B cell (primary cell): ENCODE results near the gene PPL. TPM values are rescaled to one million over a fixed set of nuclear protein-coding genes. Genes with fewer than 3 reads are reported as not detected.

Source experiments
- ATAC-seq: fragments of 200-7000 bp; cut with Tn5 transposase; one replicate; pipeline ENCODE4 v1.10.0; 2021; ENCODE audit warnings: low read depth, mild to moderate bottlenecking, moderate number of reproducible peaks, moderate library complexity
- CTCF ChIA-PET: fragments of 350-600 bp; sonication (Branson Sonifier 250); formaldehyde crosslinking; loops from one replicate; lab custom pipeline; 2021; ENCODE audit warnings: antibody characterized with exemption, inconsistent platforms; lab: Charles Lee
- POLR2A ChIA-PET: fragments of 350-600 bp; sonication (Branson Sonifier 250); formaldehyde crosslinking; loops from one replicate; lab custom pipeline; 2021; ENCODE audit warnings: antibody characterized with exemption; lab: Charles Lee
- DNase-seq: peaks from one replicate; pipeline ENCODE4 v3.0.0; 2013
- H2AFZ ChIP-seq: 2 replicates; pipeline ENCODE4 v1.6.1; 2012; ENCODE audit warnings: mild to moderate bottlenecking, low read depth, low read length; ENCODE audit not compliant: insufficient read depth, poor library complexity, severe bottlenecking
- H3K27ac ChIP-seq, 2 donors: 1 replicate in 1 of 2; 2 replicates in 1 of 2; pipeline ENCODE4 v1.5.1; 2012 to 2013; ENCODE audit warnings: low read length in 2 of 2, mild to moderate bottlenecking in 2 of 2, moderate library complexity in 1 of 2
- H3K27me3 ChIP-seq, 4 experiments: fragments of 200-600 bp in 1 of 4; sonication (generic) in 1 of 4; replicated peaks in 1 of 4; 1 replicate in 2 of 4; 2 replicates in 2 of 4; pipeline versions ENCODE4 v1.6.1 to v1.7.0; 2013 to 2016; ENCODE audit warnings: low read length in 3 of 4, mild to moderate bottlenecking in 2 of 4, mixed read lengths in 1 of 4, moderate library complexity in 1 of 4; ENCODE audit not compliant: insufficient read depth in 4 of 4, control insufficient read depth in 3 of 4; ENCODE audit errors: control extremely low read depth in 1 of 4
- H3K36me3 ChIP-seq, 2 experiments: replicated peaks in 1 of 2; 1 replicate in 1 of 2; 2 replicates in 1 of 2; pipeline versions ENCODE4 v1.6.1 to v1.7.1; 2013; ENCODE audit warnings: low read length in 1 of 2; ENCODE audit not compliant: insufficient read depth in 2 of 2, control insufficient read depth in 1 of 2; ENCODE audit errors: control extremely low read depth in 1 of 2, extremely low read depth in 1 of 2
- H3K4me1 ChIP-seq, 2 donors: fragments of 200-600 bp in 1 of 2; sonication (generic) in 1 of 2; 1 replicate in 1 of 2; 2 replicates in 1 of 2; pipeline versions ENCODE4 v1.5.1 to v1.6.1; 2013 to 2017; ENCODE audit warnings: low read length in 2 of 2; ENCODE audit not compliant: control insufficient read depth in 2 of 2, insufficient read depth in 2 of 2
- H3K4me2 ChIP-seq: replicated peaks from 2 replicates; pipeline ENCODE3; 2012; ENCODE audit warnings: mild to moderate bottlenecking, low read depth, low read length; ENCODE audit not compliant: poor library complexity, severe bottlenecking
- H3K4me3 ChIP-seq, 5 experiments: fragments of 200-600 bp in 1 of 5; sonication (generic) in 1 of 5; 1 replicate in 3 of 5; 2 replicates in 2 of 5; pipeline versions ENCODE4 v1.5.1 to v1.7.0; 2011 to 2016; ENCODE audit warnings: low read length in 4 of 5, mild to moderate bottlenecking in 4 of 5, low read depth in 2 of 5, control low read depth in 1 of 5, moderate library complexity in 1 of 5; ENCODE audit not compliant: insufficient read depth in 1 of 5; ENCODE audit errors: control extremely low read depth in 1 of 5, extremely low read depth in 1 of 5
- H3K79me2 ChIP-seq: fragments of 200-600 bp; sonication (generic); one replicate; pipeline ENCODE4 v1.6.0; 2016; ENCODE audit warnings: low read length; ENCODE audit not compliant: control insufficient read depth, insufficient read depth
- H3K9ac ChIP-seq: fragments of 200-600 bp; sonication (generic); 2 replicates; pipeline ENCODE4 v1.6.1; 2017; ENCODE audit warnings: mild to moderate bottlenecking, low read length, moderate library complexity
- H3K9me3 ChIP-seq, 3 donors: one replicate each; pipeline versions ENCODE4 v1.6.1 to v1.7.1; 2013; ENCODE audit warnings: low read length in 2 of 3; ENCODE audit not compliant: control insufficient read depth in 2 of 3, insufficient read depth in 1 of 3; ENCODE audit errors: control extremely low read depth in 1 of 3
- H4K20me1 ChIP-seq: 2 replicates; pipeline ENCODE4 v1.6.0; 2012; ENCODE audit warnings: mild to moderate bottlenecking, low read length; ENCODE audit not compliant: insufficient read depth, control insufficient read depth, poor library complexity, severe bottlenecking
- H3K27ac Mint-ChIP-seq: one replicate; pipeline ENCODE4 v1.8.0; 2021; ENCODE audit warnings: mixed read lengths
- H3K27me3 Mint-ChIP-seq: one replicate; pipeline ENCODE4 v1.8.0; 2021; ENCODE audit warnings: mixed read lengths
- H3K4me1 Mint-ChIP-seq: one replicate; pipeline ENCODE4 v1.8.0; 2021; ENCODE audit warnings: mixed read lengths
- H3K4me3 Mint-ChIP-seq: one replicate; pipeline ENCODE4 v1.8.0; 2021; ENCODE audit warnings: mixed read lengths
- H3K9me3 Mint-ChIP-seq: one replicate; pipeline ENCODE4 v1.8.0; 2022; ENCODE audit warnings: mixed read lengths; ENCODE audit not compliant: insufficient read depth
- CTCF ChIP-seq: fragments of 200-600 bp; IDR thresholded peaks from one replicate; pipeline ENCODE4 v1.8.0; 2022; ENCODE audit warnings: antibody characterized with exemption, mild to moderate bottlenecking
- EZH2 ChIP-seq: IDR thresholded peaks from 2 replicates; pipeline ENCODE4 v1.6.1; 2012; ENCODE audit warnings: borderline replicate concordance, low read depth, mild to moderate bottlenecking, moderate library complexity, low read length; ENCODE audit not compliant: insufficient read depth, poor library complexity, severe bottlenecking
- WGBS: methylation state at CpG from one replicate; pipeline ENCODE4 v1.1.5; 2013; ENCODE audit warnings: missing lambda C conversion rate; ENCODE audit not compliant: insufficient coverage; 5-methylcytosine and 5-hydroxymethylcytosine counted together
- intact Hi-C: fragments of 100-400 bp; cut with micrococcal nuclease; formaldehyde crosslinking; loops from one replicate; pipeline ENCODE4 v1.10.0; 2022
- polyA plus RNA-seq: library from polyadenylated mRNA; depleted of rRNA; stranded (reverse); fragments of >200 nt; gene quantifications from 2 replicates; pipeline ENCODE4 v1.2.3, GENCODE V29; 2012
- total RNA-seq, 2 donors: library from RNA; stranded (reverse); fragments of 120-200 nt in 1 of 2; gene quantifications; 1 replicate in 1 of 2; 2 replicates in 1 of 2; pipeline versions ENCODE4 v1.2.3 to v1.2.4, GENCODE V29; 2013 to 2022

Gene PPL
- total and polyA plus RNA-seq, 2 donors (not counting 1 experiment from before 2014, with no cell fraction given): not detected

DNA sequence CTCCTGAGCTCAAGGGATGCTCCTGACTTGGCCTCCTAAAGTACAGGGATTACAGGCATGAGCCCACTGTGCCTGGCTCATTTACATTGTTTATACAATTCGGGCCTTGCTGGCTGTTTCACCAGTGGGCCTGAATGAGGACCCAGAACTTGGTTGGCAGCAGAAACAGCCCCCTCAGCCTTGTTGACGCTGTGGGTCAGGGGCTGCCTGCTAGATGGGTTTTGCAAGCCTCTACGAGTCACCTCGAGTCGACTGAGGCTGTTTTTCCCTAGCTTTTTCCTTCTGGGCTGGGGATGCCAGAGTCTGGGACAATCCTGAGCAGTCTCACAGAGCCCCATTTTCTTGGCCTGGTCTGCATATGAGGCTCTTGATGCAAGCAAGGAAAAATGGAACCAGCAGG, 16.1 kb downstream of the PPL start:
- H3K4me1 Mint-ChIP-seq: no peaks in the 10 kb centered on the region
- WGBS: 86% methylated on average over 5 of the region's 5 CpGs
- no peak for DNase-seq

GRCh38 chr16:4918781-4919251, 18.1 kb downstream of the PPL start:
- no peaks in the 10 kb centered on the region for H3K36me3 ChIP-seq
- intact Hi-C loops: no loop called here
- H3K27ac ChIP-seq: no peak overlapping the region
- ATAC-seq (no peak), DNase-seq (no peak)
- no peak overlapping the region for H3K4me2 ChIP-seq
- CTCF ChIA-PET: no interaction called here
- Mint-ChIP-seq H3K27ac (no peak overlapping the region), H3K4me3 (no peak overlapping the region), H3K27me3 (peaks cover 11% of the 10 kb centered on the region), H3K4me1 (no peaks in the 10 kb centered on the region), H3K9me3 (no peaks in the 10 kb centered on the region)
- no peaks in the 10 kb centered on the region for H3K4me1 ChIP-seq
- H3K27me3 ChIP-seq: peaks cover 0 to 20% (median 1%) of the 10 kb centered on the region in 4 experiments
- no peaks in the 10 kb centered on the region for H4K20me1 ChIP-seq
- H3K9ac ChIP-seq: no peak overlapping the region
- no peak overlapping the region for H3K4me3 ChIP-seq
- no peak overlapping the region for H2AFZ ChIP-seq
- H3K9me3 ChIP-seq: peaks cover 0 to 4% (median 0%) of the 10 kb centered on the region in 3 donors
- H3K79me2 ChIP-seq: no peaks in the 10 kb centered on the region
- TF ChIP-seq CTCF: no peak
- no peak for TF ChIP-seq EZH2
- 78% methylated on average over 11 of the region's 13 CpGs for WGBS
- POLR2A ChIA-PET: no interaction called here

More for the DNA sequence above, 16.1 kb downstream of the PPL start:
- Histone ChIP-seq H3K36me3 (no peaks in the 10 kb centered on the region), H3K4me1 (no peaks in the 10 kb centered on the region), H3K79me2 (no peaks in the 10 kb centered on the region), H3K27ac (no peak overlapping the region), H3K9ac (no peak overlapping the region), H3K27me3 (peaks cover 0 to 12% (median under 1%) of the 10 kb centered on the region in 4 experiments), H2AFZ (no peak overlapping the region), H3K4me3 (no peak overlapping the region), H3K9me3 (peaks cover 0 to 6% (median 0%) of the 10 kb centered on the region in 3 donors), H4K20me1 (no peaks in the 10 kb centered on the region), H3K4me2 (no peak overlapping the region)
- Mint-ChIP-seq H3K9me3 (no peaks in the 10 kb centered on the region), H3K4me3 (no peak overlapping the region), H3K27ac (no peak overlapping the region), H3K27me3 (peaks cover 8% of the 10 kb centered on the region)
- ATAC-seq: no peak
- no peak for TF ChIP-seq EZH2
- TF ChIP-seq CTCF: no peak
- intact Hi-C loops: no loop called here
- POLR2A ChIA-PET: no interaction called here
- CTCF ChIA-PET: no interaction called here
